OCI-LY3 (cell line): Measurements from ENCODE around the gene B3GLCT.

Source experiments
- CTCF ChIP-seq: fragments of 200-600, 300-600 bp; sonication (generic); IDR thresholded peaks from 2 replicates; pipeline ENCODE4 v1.5.1; 2014; ENCODE audit warnings: antibody characterized with exemption, low read length, low read depth
- EZH2phosphoT487 ChIP-seq: fragments of 200-600 bp; shearing (Covaris generic); IDR thresholded peaks from 2 replicates; pipeline ENCODE4 v1.6.1; 2018; ENCODE audit warnings: antibody characterized with exemption, mixed run types, low read depth

GRCh38 chr13:31264151-31264550 lies 64.4 kb downstream of the B3GLCT start:
- TF ChIP-seq CTCF (no peak), EZH2phosphoT487 (no peak)
